HG02759 (cell line): Measurements from ENCODE around the gene MRPL24.

Source experiments
- ATAC-seq: cut with Tn5 transposase; IDR thresholded peaks from one replicate; pipeline ENCODE4 v1.9.1; 2021; ENCODE audit warnings: mild to moderate bottlenecking, moderate library complexity; ENCODE audit not compliant: unreplicated experiment

Gene MRPL24

DNA sequence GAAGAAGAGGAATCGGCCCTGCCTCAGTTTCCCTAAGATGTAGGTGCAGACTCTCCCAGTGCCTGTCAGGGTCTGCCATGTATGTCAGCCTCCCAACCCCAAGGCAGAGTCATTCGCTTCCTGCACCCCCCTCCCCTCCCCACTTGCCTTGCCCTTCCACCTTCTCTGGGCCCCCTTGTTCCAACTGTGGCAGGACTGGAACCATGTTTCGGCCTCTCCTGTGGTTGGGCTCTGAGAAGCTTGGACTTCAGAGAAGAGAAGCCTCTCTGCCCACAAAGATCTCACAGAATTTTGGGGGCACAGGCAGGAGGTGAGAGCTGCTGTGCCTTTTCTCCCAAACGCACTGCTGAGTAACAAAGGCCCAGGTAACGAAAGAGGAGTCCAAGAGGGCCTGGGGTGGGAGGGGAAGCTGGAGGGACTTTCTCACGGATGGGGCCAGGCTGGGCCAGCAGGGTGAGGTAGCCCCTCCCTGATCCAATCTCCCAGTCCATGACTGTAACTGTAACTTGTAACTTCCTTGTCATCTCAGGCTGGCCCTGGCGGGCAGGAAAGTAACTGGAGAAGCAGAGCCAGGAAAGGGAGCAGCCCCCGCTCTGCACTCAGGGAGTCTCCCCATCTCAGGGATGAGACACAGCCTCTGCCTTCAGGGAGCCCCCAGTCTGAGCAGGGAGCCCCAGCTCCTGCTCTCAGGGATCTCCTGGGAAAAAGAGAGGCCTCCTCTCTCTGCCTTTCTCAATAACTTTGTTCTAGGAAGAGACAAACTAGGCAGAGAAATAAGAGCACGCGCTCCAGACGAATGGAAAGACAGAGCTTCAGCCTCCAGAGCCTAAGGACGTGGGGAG lies 46.8 kb downstream of the MRPL24 start:
- no peak for ATAC-seq

- ATAC-seq = no peak
Observed at GRCh38 chr1:156692925-156693847, 47.7 kb downstream of the MRPL24 start.

GRCh38 chr1:156692441-156692924 lies 48.4 kb downstream of the MRPL24 start:
- no peak for ATAC-seq

DNA sequence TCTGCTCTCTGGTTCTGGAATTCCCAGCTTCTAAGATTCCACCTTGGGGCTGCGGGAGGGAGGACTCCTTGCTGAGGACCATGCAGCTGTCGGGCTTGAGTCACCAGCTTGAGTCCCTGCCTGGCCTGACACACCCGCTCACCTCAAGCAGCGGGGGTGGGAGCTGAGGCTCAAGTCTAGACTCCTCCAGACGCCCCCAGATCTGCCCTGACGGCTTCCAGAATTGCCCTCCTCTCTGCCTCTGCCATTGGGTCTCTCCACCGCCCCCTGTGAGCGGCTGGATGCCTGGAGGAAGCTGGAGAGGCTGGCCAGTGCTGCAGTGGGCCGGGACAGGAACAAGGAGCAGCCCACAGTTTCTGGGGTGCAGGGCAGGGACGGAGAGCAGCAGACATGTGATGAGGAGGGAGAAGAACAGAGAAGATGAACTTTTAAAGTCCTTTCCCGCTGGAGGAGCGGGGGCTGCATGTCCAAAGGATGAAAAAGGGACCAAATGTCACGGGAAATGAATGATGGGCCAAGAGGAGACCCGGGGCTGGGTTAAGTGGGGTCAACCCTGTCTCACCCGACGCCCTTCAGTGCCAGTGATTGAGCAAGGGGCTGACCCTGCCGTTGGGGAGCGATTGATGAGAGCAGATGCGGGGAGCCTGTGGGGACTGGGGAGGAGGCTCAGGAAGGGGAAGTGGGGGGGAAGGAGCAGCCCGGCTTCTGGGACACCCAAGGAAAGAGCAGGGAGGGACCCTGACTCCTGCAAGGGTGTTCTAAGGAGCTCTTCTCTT lies 49.0 kb downstream of the MRPL24 start:
- no peak for ATAC-seq

- no peak for ATAC-seq
Observed at GRCh38 chr1:156691191-156691590, 49.7 kb downstream of the MRPL24 start.

- ATAC-seq = no peak
Observed at GRCh38 chr1:156690675-156691036, 50.2 kb downstream of the MRPL24 start.

DNA sequence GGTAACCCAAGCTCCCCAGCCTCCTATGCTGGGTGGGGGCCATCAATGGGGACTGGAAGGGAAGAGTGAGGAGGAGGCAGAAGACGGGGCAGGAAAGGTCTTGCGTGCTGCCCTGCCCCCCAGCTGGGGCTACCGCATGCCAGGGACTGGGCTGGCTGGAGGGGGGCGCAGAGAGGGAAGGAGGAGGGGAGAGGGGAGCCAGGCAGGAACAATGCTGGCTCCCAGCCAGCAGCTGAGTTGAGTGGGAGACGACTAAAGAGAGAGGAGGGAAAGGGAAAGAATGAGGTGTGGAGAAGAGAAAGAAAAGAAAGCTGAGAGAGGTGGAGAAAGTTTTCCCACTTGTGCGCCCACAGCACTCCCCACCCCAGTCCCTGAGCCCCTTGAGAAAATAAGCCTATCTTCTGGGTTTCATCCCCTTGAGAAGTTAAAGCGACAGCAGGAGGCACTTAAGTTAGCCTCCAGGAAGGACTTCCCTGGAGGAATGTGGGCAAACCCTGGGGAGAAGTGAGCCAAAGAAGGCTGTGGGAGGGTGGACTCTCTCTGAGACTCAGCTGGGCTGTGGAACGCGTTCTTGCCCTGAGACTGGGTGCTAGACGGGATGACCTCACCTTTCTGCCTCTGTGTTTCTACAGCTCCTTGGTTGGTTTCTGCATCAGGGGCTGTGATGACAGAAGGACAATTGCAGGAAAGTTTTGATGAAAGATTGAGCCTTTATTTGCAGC lies 50.8 kb downstream of the MRPL24 start:
- no peak for ATAC-seq

- no peak for ATAC-seq
Observed at GRCh38 chr1:156689035-156689952, 51.6 kb downstream of the MRPL24 start.
